ENCODE measurements around the gene HOXA7.

DNA sequence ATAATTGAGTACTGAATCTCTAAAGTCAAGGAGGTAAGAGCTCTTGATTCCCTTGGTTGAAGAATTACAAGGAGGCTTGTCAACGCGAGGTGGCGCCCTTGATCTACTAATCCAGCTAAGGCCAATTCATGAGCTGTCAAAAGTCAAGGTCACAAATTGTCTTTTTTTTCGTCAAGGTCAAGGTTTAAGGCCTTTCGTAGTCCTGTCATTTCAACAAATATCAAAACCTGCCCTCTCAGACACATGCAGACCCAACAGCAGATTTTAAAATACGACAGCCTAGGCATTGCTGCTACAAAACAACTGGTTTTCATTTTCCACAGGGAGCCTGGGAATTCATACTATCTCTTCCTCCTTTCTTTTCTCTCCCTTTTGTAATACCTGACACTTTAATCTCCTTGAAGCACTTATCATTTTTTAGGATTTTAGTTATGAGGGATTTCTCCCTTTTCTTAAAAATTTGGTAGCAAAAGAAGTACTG, 39.9 kb upstream of the HOXA7 start:
- TF ChIP-seq, protein P1, sequence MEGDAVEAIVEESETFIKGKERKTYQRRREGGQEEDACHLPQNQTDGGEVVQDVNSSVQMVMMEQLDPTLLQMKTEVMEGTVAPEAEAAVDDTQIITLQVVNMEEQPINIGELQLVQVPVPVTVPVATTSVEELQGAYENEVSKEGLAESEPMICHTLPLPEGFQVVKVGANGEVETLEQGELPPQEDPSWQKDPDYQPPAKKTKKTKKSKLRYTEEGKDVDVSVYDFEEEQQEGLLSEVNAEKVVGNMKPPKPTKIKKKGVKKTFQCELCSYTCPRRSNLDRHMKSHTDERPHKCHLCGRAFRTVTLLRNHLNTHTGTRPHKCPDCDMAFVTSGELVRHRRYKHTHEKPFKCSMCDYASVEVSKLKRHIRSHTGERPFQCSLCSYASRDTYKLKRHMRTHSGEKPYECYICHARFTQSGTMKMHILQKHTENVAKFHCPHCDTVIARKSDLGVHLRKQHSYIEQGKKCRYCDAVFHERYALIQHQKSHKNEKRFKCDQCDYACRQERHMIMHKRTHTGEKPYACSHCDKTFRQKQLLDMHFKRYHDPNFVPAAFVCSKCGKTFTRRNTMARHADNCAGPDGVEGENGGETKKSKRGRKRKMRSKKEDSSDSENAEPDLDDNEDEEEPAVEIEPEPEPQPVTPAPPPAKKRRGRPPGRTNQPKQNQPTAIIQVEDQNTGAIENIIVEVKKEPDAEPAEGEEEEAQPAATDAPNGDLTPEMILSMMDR (IDR thresholded peaks at IDR 0.05; ENCODE audit: extremely low read depth in 1 of 2, insufficient read depth in 1 of 2, low read depth in 1 of 2, low read length in 2 of 2): peak; percentile 66 to 68
- no peak for TF ChIP-seq POLR2A (IDR thresholded peaks at IDR 0.05; ENCODE audit: low read depth, low read length)
- no peak for TF ChIP-seq MYC (IDR thresholded peaks at IDR 0.05; ENCODE audit: low read depth, low read length)
